Activated T-helper 1 cell treated with anti-CD3 and anti-CD28 coated beads, Interleukin-12 subunit alpha, Interleukin-12 subunit beta, Interleukin-2, Interleukin-4 antibody, amounts not matched to agents 30 ng/mL and 10 ng/mL and 1 ng/mL, durations not matched to agents 14 hours and 24 hours and 36 hours (primary cell): ENCODE measurements around the gene SNAPIN. TPM values are rescaled to one million over a fixed set of nuclear protein-coding genes. Genes with fewer than 3 reads are reported as not detected.
A peak's percentile ranks its signal among the peaks of the same experiment; 100 is the strongest.

Experiments used
- DNase-seq: peaks from one replicate; pipeline ENCODE4 v3.0.0; 2021; ENCODE audit warnings: low spot score
- H3K27ac Mint-ChIP-seq: one replicate; pipeline ENCODE4 v1.8.0; 2021; ENCODE audit warnings: mild to moderate bottlenecking, mixed read lengths
- H3K27me3 Mint-ChIP-seq: one replicate; pipeline ENCODE4 v1.8.0; 2022; ENCODE audit warnings: mild to moderate bottlenecking, moderate library complexity, mixed read lengths; ENCODE audit not compliant: insufficient read depth
- H3K36me3 Mint-ChIP-seq: one replicate; pipeline ENCODE4 v1.8.0; 2021; ENCODE audit warnings: low read depth, mixed read lengths
- H3K4me1 Mint-ChIP-seq: one replicate; pipeline ENCODE4 v1.8.0; 2021; ENCODE audit warnings: low read depth, mixed read lengths
- H3K4me3 Mint-ChIP-seq: one replicate; pipeline ENCODE4 v1.8.0; 2021; ENCODE audit warnings: mild to moderate bottlenecking, moderate library complexity, mixed read lengths
- H3K9me3 Mint-ChIP-seq: one replicate; pipeline ENCODE4 v1.8.0; 2021; ENCODE audit warnings: mixed read lengths
- intact Hi-C: fragments of 100-400 bp; cut with micrococcal nuclease; formaldehyde crosslinking; loops from one replicate; pipeline ENCODE4 v1.15.1; 2024
- total RNA-seq: library from RNA; stranded (reverse); gene quantifications from 2 replicates; pipeline ENCODE4 v1.2.3, GENCODE V29; 2022

The SNAPIN gene
- total RNA-seq, 1 donor from 2014 or later, result 31.1 TPM

- Mint-ChIP-seq H3K27me3 (peaks cover 2% of the 10 kb centered on the region), H3K9me3 (no peaks in the 10 kb centered on the region), H3K27ac (no peak overlapping the region), H3K4me3 (no peak overlapping the region), H3K36me3 (no peaks in the 10 kb centered on the region), H3K4me1 (peaks cover 8% of the 10 kb centered on the region)
- DNase-seq, result no peak
- intact Hi-C loops, result loop anchor here (10.0 kb wide), 1 partner anchor 261 kb away; the partner anchor contains the start of gene S100A9
Observed at GRCh38 chr1:153615406-153615805, 43.1 kb upstream of the SNAPIN start.

- intact Hi-C loops, result loop anchor here (10.0 kb wide), 1 partner anchor 262 kb away; the partner anchor contains the start of gene S100A9
- no peak for DNase-seq
Observed at GRCh38 chr1:153616144-153616916, 42.2 kb upstream of the SNAPIN start, which contains the start of gene S100A14. Gene S100A14, minus strand, starts transcription at chr1:153616325. Its CDS starts 467 bp downstream, at chr1:153615858.

GRCh38 chr1:153616917-153617311 is 41.6 kb upstream of the SNAPIN start:
- intact Hi-C loops, result loop anchor here (1.0 to 10.0 kb wide), 5 partner anchors 16 to 262 kb away; partner anchors contain the start of genes S100A6 and S100A9
- no peaks in the 10 kb centered on the region for H3K27me3 Mint-ChIP-seq
- H3K4me3 Mint-ChIP-seq, result no peak overlapping the region
- no peaks in the 10 kb centered on the region for H3K9me3 Mint-ChIP-seq
- H3K4me1 Mint-ChIP-seq, result peaks cover 8% of the 10 kb centered on the region
- no peak overlapping the region for H3K27ac Mint-ChIP-seq
- no peak for DNase-seq
- no peaks in the 10 kb centered on the region for H3K36me3 Mint-ChIP-seq

More at GRCh38 chr1:153616144-153616916, 42.2 kb upstream of the SNAPIN start, which contains the start of gene S100A14:
- no peaks in the 10 kb centered on the region for H3K9me3 Mint-ChIP-seq
- H3K36me3 Mint-ChIP-seq, result no peaks in the 10 kb centered on the region
- H3K27ac Mint-ChIP-seq, result no peak within 1 kb of the TSS
- H3K27me3 Mint-ChIP-seq, result no peaks in the 10 kb centered on the region
- peaks cover 8% of the 10 kb centered on the region for H3K4me1 Mint-ChIP-seq
- no peak within 1 kb of the TSS for H3K4me3 Mint-ChIP-seq

DNA sequence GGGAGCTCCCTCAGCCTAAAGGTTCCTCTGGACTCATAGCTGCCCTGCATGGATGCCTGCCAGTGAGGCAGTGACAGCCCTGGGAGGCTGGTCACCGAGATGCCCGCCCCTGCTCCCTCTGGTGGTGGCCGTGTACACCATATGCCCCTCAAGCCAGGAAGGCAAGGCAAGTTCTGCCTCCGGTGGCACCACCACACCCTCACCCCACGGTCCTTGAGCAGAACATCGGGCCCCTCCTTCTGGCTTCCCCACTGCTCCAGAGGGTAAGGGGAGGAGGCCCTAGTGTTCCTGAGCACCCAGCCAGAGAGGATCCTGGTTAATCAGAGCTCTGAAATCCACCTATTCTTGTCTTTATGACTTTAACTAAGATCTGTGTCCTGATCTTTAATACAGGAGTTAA is 40.8 kb upstream of the SNAPIN start:
- DNase-seq, result peak; percentile 63
- no peaks in the 10 kb centered on the region for H3K36me3 Mint-ChIP-seq
- H3K27ac Mint-ChIP-seq, result no peak overlapping the region
- H3K27me3 Mint-ChIP-seq, result no peaks in the 10 kb centered on the region
- peaks cover 8% of the 10 kb centered on the region for H3K4me1 Mint-ChIP-seq
- H3K9me3 Mint-ChIP-seq, result no peaks in the 10 kb centered on the region
- no peak overlapping the region for H3K4me3 Mint-ChIP-seq
- intact Hi-C loops, result loop anchor here (1.0 to 10.0 kb wide), 5 partner anchors 16 to 263 kb away; partner anchors contain the start of genes S100A6 and S100A9

- DNase-seq, result no peak
- Mint-ChIP-seq H3K4me1 (peaks cover 8% of the 10 kb centered on the region), H3K27ac (no peak overlapping the region), H3K36me3 (no peaks in the 10 kb centered on the region), H3K4me3 (no peak overlapping the region), H3K9me3 (no peaks in the 10 kb centered on the region), H3K27me3 (no peaks in the 10 kb centered on the region)
- intact Hi-C loops, result loop anchor here (10.0 kb wide), 1 partner anchor 264 kb away; the partner anchor contains the start of gene S100A9
Observed at GRCh38 chr1:153619171-153619570, 39.3 kb upstream of the SNAPIN start.

DNA sequence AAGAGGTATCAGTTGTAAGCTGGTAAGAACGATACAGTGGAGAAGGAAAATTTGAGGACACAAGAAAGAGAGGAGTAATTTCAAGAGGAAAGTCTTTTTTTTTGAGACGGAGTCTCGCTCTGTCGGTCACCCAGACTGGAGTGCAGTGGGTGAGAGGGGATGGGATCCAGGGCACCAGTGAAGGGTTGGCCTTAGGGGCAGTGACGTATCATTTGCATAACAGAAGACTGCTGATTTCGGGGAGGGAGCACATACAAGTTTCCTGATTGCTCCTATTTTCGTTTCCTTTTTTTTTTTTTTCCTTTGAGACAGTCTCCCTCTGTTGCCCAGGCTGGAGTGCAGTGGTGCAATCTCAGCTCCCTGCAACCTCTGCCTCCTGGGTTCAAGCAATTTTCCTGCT is 35.4 kb upstream of the SNAPIN start:
- intact Hi-C loops, result no loop called here
- no peaks in the 10 kb centered on the region for H3K36me3 Mint-ChIP-seq
- H3K4me1 Mint-ChIP-seq, result peaks cover under 1% of the 10 kb centered on the region
- no peaks in the 10 kb centered on the region for H3K9me3 Mint-ChIP-seq
- no peak overlapping the region for H3K27ac Mint-ChIP-seq
- no peak for DNase-seq
- no peaks in the 10 kb centered on the region for H3K27me3 Mint-ChIP-seq
- H3K4me3 Mint-ChIP-seq, result no peak overlapping the region

DNA sequence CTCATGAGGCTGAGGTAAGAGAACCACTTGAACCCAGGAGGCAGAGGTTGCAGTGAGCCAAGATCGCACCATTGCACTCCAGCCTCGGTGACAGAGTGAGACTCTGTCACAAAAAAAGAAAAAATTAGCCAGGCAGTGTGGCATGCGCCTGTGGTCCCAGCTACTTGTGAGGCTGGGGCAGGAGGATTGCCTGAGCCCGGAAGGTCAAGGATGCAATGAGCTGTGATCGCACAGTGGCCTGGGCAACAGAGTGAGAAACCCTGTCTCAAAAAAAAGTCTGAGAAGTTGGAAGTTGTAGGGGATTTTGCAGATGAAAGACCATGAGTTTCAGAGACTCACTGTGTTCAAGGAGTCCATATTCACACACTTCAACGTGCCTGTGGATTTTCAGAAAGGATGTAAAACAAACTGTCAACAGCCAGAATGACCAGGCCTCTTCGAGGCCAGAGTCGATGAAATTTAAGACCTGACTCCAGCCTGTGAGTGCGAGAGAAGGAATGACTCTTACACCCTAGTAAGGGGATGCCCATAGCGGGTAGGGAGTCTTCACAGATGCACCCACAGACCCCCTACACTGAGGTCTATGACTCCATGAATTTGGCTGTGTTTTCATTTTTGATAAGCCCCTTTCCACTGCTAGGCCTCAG is 33.4 kb upstream of the SNAPIN start:
- intact Hi-C loops, result no loop called here
- Mint-ChIP-seq H3K27me3 (no peaks in the 10 kb centered on the region), H3K9me3 (no peaks in the 10 kb centered on the region), H3K36me3 (no peaks in the 10 kb centered on the region), H3K4me3 (no peak overlapping the region), H3K4me1 (no peaks in the 10 kb centered on the region), H3K27ac (no peak overlapping the region)
- DNase-seq, result no peak

GRCh38 chr1:153626477-153626903 is 32.0 kb upstream of the SNAPIN start:
- Mint-ChIP-seq H3K36me3 (no peaks in the 10 kb centered on the region), H3K4me1 (peaks cover 9% of the 10 kb centered on the region), H3K27ac (no peak overlapping the region), H3K9me3 (no peaks in the 10 kb centered on the region), H3K27me3 (no peaks in the 10 kb centered on the region), H3K4me3 (no peak overlapping the region)
- intact Hi-C loops, result no loop called here
- no peak for DNase-seq

DNA sequence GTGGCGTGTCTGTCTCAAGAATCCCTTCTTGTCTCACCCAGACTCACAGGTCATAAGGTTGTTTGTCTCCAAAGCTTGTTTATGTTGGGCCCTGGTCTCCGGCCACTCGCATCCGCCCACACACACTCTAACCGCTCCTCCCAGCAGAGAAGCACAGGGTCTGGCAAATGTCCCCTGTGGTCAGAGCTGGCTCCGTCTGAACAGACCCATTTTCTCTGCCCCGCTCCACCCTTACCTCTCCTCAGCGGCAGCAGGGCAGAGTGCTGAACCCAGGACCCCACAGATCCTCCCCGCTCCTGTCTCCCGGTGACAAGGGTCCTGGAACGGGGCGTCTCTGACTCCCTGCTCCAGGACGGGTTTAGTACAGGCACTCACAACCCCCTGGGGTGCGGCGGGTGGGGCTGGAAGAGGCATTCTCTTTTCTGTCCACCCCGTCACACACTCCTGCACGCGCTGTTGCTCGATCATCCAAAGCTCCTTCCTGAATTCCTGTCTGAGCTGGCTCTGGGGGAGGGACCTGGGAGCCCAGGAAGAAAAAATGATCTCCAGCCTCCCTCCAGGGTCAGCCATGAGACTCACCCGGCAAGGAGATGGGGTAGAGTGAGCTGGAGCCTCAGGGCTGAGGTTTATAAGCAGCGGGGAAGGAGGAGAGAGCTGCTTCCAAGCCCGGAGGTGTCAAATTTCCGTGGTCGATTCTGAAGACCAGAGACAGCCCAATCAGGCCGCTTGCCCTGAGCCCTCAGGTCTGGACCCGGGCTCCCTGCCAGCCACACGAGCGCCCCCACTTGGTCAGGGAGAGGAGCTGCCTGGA is 31.4 kb upstream of the SNAPIN start, which contains the start of gene S100A13:
Gene S100A13, minus strand, starts transcription at position 602 of the 811 bp plus-strand sequence. CDS start 1,033 bp downstream, outside the sequence.
- no peak for DNase-seq
- Mint-ChIP-seq H3K27me3 (no peaks in the 10 kb centered on the region), H3K9me3 (no peaks in the 10 kb centered on the region), H3K4me3 (no peak within 1 kb of the TSS), H3K36me3 (no peaks in the 10 kb centered on the region), H3K27ac (no peak within 1 kb of the TSS), H3K4me1 (peaks cover 14% of the 10 kb centered on the region)
- intact Hi-C loops, result no loop called here

- Mint-ChIP-seq H3K27me3 (no peaks in the 10 kb centered on the region), H3K9me3 (no peaks in the 10 kb centered on the region), H3K4me1 (peaks cover 16% of the 10 kb centered on the region), H3K36me3 (no peaks in the 10 kb centered on the region), H3K27ac (no peak within 1 kb of the TSS), H3K4me3 (no peak within 1 kb of the TSS)
- intact Hi-C loops, result no loop called here
- DNase-seq, result no peak
Observed at GRCh38 chr1:153627715-153628626, 30.5 kb upstream of the SNAPIN start, which contains the start of gene S100A1. Gene S100A1, plus strand, starts transcription at chr1:153628434. Its CDS starts 2,088 bp downstream, at chr1:153630522.

DNA sequence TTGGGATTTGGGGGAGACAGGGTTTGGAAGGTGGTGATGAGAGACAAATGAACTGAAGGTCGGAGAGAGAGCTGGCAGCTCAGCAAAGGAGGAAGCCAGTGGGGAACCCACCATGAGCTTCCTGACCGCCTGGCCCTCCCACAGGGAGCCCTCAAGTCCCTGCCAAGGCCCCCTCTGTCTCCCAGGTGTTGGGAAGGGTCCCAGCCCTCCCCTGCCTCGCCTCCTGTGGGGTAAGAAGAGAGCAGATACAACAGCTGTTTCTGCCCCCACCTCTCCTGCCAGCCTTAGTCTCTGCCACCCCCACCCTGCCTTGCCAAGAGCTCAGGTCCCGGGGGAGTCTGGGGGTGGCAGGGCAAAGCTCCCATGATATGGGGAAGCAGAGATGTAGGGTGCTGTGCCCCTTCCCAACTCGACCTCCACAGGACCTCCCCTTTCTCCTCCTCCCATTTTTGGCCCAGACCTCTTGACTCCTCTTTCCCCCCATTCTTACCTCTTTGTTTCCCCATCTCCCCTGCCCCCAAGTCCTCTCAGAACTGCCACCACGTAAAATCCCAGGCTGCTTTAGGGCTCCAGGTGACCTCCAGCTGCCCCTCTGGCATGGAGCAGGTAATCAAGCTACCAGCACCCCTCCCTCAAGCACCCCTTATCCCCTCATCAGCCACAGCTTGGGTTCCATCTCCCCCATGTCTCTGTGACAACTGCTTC is 29.7 kb upstream of the SNAPIN start:
- Mint-ChIP-seq H3K27ac (no peak overlapping the region), H3K9me3 (no peaks in the 10 kb centered on the region)
- intact Hi-C loops, result no loop called here

More for the DNA sequence above, 29.7 kb upstream of the SNAPIN start:
- DNase-seq, result no peak
- H3K36me3 Mint-ChIP-seq, result no peaks in the 10 kb centered on the region
- peaks cover 24% of the 10 kb centered on the region for H3K4me1 Mint-ChIP-seq
- H3K4me3 Mint-ChIP-seq, result no peak overlapping the region
- no peaks in the 10 kb centered on the region for H3K27me3 Mint-ChIP-seq
